Activated CD4-positive, alpha-beta T cell treated with anti-CD3 and anti-CD28 coated beads, Interleukin-2, amount 10 ng/mL, durations not matched to agents 24 days and 14 days (primary cell): ENCODE measurements around the gene C22orf15. TPM values are rescaled to one million over a fixed set of nuclear protein-coding genes. Genes with fewer than 3 reads are reported as not detected.

Experiments
- DNase-seq: peaks from one replicate; pipeline ENCODE4 v3.0.0; 2022
- H3K27ac Mint-ChIP-seq: one replicate; pipeline ENCODE4 v1.8.0; 2022; ENCODE audit warnings: mild to moderate bottlenecking, mixed read lengths
- H3K27me3 Mint-ChIP-seq: one replicate; pipeline ENCODE4 v1.8.0; 2022; ENCODE audit warnings: mixed read lengths
- H3K36me3 Mint-ChIP-seq: one replicate; pipeline ENCODE4 v1.8.0; 2022; ENCODE audit warnings: low read depth, mild to moderate bottlenecking, mixed read lengths
- H3K4me1 Mint-ChIP-seq: one replicate; pipeline ENCODE4 v1.8.0; 2021; ENCODE audit warnings: mixed read lengths
- H3K4me3 Mint-ChIP-seq: one replicate; pipeline ENCODE4 v1.8.0; 2022; ENCODE audit warnings: mild to moderate bottlenecking, moderate library complexity, mixed read lengths
- H3K9me3 Mint-ChIP-seq: one replicate; pipeline ENCODE4 v1.8.0; 2021; ENCODE audit warnings: mixed read lengths
- intact Hi-C: fragments of 100-400 bp; cut with micrococcal nuclease; formaldehyde crosslinking; loops from one replicate; pipeline ENCODE4 v1.15.1; 2023
- total RNA-seq: library from RNA; stranded (reverse); gene quantifications from 2 replicates; pipeline ENCODE4 v1.2.3, GENCODE V29; 2022

The C22orf15 gene
- total RNA-seq, 1 donor from 2014 or later = 0.16 TPM

- DNase-seq = no peak
- Mint-ChIP-seq H3K27ac (no peak overlapping the region), H3K4me3 (no peak overlapping the region), H3K4me1 (peaks cover 17% of the 10 kb centered on the region), H3K36me3 (peaks cover 41% of the 10 kb centered on the region), H3K27me3 (no peaks in the 10 kb centered on the region), H3K9me3 (no peaks in the 10 kb centered on the region)
- intact Hi-C loops = no loop called here
Observed at GRCh38 chr22:23793326-23793725, 30.5 kb downstream of the C22orf15 start.

- H3K27me3 Mint-ChIP-seq = no peaks in the 10 kb centered on the region
- intact Hi-C loops = no loop called here
- H3K4me3 Mint-ChIP-seq = no peak overlapping the region
- H3K4me1 Mint-ChIP-seq = peaks cover 9% of the 10 kb centered on the region
- DNase-seq = no peak
- peaks cover 52% of the 10 kb centered on the region for H3K36me3 Mint-ChIP-seq
- no peaks in the 10 kb centered on the region for H3K9me3 Mint-ChIP-seq
- H3K27ac Mint-ChIP-seq = no peak overlapping the region
Observed at GRCh38 chr22:23796461-23796860, 33.7 kb downstream of the C22orf15 start.

GRCh38 chr22:23800297-23801237 is 37.8 kb downstream of the C22orf15 start:
- intact Hi-C loops = no loop called here
- Mint-ChIP-seq H3K4me1 (no peaks in the 10 kb centered on the region), H3K4me3 (no peak overlapping the region), H3K27ac (peak overlapping the region; percentile 35), H3K9me3 (no peaks in the 10 kb centered on the region), H3K27me3 (no peaks in the 10 kb centered on the region), H3K36me3 (peaks cover 62% of the 10 kb centered on the region)
- no peak for DNase-seq

- intact Hi-C loops = no loop called here
- DNase-seq = no peak
- H3K27ac Mint-ChIP-seq = peak overlapping the region; percentile 35
- no peaks in the 10 kb centered on the region for H3K9me3 Mint-ChIP-seq
- no peak overlapping the region for H3K4me3 Mint-ChIP-seq
- no peaks in the 10 kb centered on the region for H3K4me1 Mint-ChIP-seq
- H3K27me3 Mint-ChIP-seq = no peaks in the 10 kb centered on the region
- peaks cover 64% of the 10 kb centered on the region for H3K36me3 Mint-ChIP-seq
Observed at GRCh38 chr22:23801238-23801821, 38.5 kb downstream of the C22orf15 start.

- H3K36me3 Mint-ChIP-seq = peaks cover 62% of the 10 kb centered on the region
- DNase-seq = no peak
- no peaks in the 10 kb centered on the region for H3K27me3 Mint-ChIP-seq
- H3K27ac Mint-ChIP-seq = no peak overlapping the region
- intact Hi-C loops = no loop called here
- no peak overlapping the region for H3K4me3 Mint-ChIP-seq
- H3K9me3 Mint-ChIP-seq = no peaks in the 10 kb centered on the region
- H3K4me1 Mint-ChIP-seq = no peaks in the 10 kb centered on the region
Observed at GRCh38 chr22:23801886-23802377, 39.1 kb downstream of the C22orf15 start.

- intact Hi-C loops = no loop called here
- no peak overlapping the region for H3K4me3 Mint-ChIP-seq
- H3K9me3 Mint-ChIP-seq = no peaks in the 10 kb centered on the region
- no peaks in the 10 kb centered on the region for H3K4me1 Mint-ChIP-seq
- H3K27me3 Mint-ChIP-seq = no peaks in the 10 kb centered on the region
- H3K36me3 Mint-ChIP-seq = peaks cover 61% of the 10 kb centered on the region
- no peak overlapping the region for H3K27ac Mint-ChIP-seq
- DNase-seq = no peak
Observed at GRCh38 chr22:23803001-23803819, 40.4 kb downstream of the C22orf15 start.

GRCh38 chr22:23804781-23805291 is 42.0 kb downstream of the C22orf15 start:
- intact Hi-C loops = no loop called here
- no peak for DNase-seq
- no peaks in the 10 kb centered on the region for H3K27me3 Mint-ChIP-seq
- H3K4me3 Mint-ChIP-seq = no peak overlapping the region
- H3K27ac Mint-ChIP-seq = no peak overlapping the region
- H3K9me3 Mint-ChIP-seq = no peaks in the 10 kb centered on the region
- H3K36me3 Mint-ChIP-seq = peaks cover 54% of the 10 kb centered on the region
- no peaks in the 10 kb centered on the region for H3K4me1 Mint-ChIP-seq

GRCh38 chr22:23806837-23807236 is 44.0 kb downstream of the C22orf15 start:
- intact Hi-C loops = no loop called here
- Mint-ChIP-seq H3K4me3 (no peak overlapping the region), H3K27me3 (no peaks in the 10 kb centered on the region), H3K4me1 (no peaks in the 10 kb centered on the region), H3K9me3 (no peaks in the 10 kb centered on the region), H3K27ac (no peak overlapping the region), H3K36me3 (peaks cover 50% of the 10 kb centered on the region)
- no peak for DNase-seq

GRCh38 chr22:23812378-23812777 is 49.6 kb downstream of the C22orf15 start:
- DNase-seq = no peak
- peaks cover 2% of the 10 kb centered on the region for H3K4me1 Mint-ChIP-seq
- H3K27ac Mint-ChIP-seq = no peak overlapping the region
- no peak overlapping the region for H3K4me3 Mint-ChIP-seq
- H3K27me3 Mint-ChIP-seq = no peaks in the 10 kb centered on the region
- H3K9me3 Mint-ChIP-seq = no peaks in the 10 kb centered on the region
- intact Hi-C loops = no loop called here
- H3K36me3 Mint-ChIP-seq = peaks cover 40% of the 10 kb centered on the region

Other genes with a start within 250 kb of the C22orf15 start
- not detected in 2 replicates for gene IGLL1, start 182.7 kb upstream of the C22orf15 start, total RNA-seq
- 0.24 and 0.61 TPM in 2 replicates for gene DRICH1, start 130.7 kb upstream of the C22orf15 start, total RNA-seq
- gene RGL4, start 72.0 kb upstream of the C22orf15 start, total RNA-seq = 6.9 TPM in 2 replicates
- 2.5 and 2.6 TPM in 2 replicates for gene ZNF70, start 11.9 kb upstream of the C22orf15 start, total RNA-seq
- not detected in 2 replicates for gene VPREB3, start 8.6 kb upstream of the C22orf15 start, total RNA-seq
- 122 and 126 TPM in 2 replicates for gene CHCHD10, start 5.0 kb downstream of the C22orf15 start, total RNA-seq
- gene MMP11, start 9.9 kb downstream of the C22orf15 start, total RNA-seq = 0.50 and 0.70 TPM in 2 replicates
- 89.9 and 92.2 TPM in 2 replicates for gene SMARCB1, start 24.0 kb downstream of the C22orf15 start, total RNA-seq
- gene DERL3, start 76.0 kb downstream of the C22orf15 start, total RNA-seq = 13.4 and 14.8 TPM in 2 replicates
- 8.0 and 9.3 TPM in 2 replicates for gene SLC2A11, start 94.9 kb downstream of the C22orf15 start, total RNA-seq
- gene MIF, start 131.4 kb downstream of the C22orf15 start, total RNA-seq = 1,352 and 1,382 TPM in 2 replicates
- gene GSTT2B, start 198.2 kb downstream of the C22orf15 start, total RNA-seq = 0.36 TPM in 1 of 2 replicates, not detected in the other
- gene DDTL, start 203.9 kb downstream of the C22orf15 start, total RNA-seq = 5.0 TPM in 2 replicates
- 106 and 108 TPM in 2 replicates for gene DDT, start 211.5 kb downstream of the C22orf15 start, total RNA-seq
- gene GSTT2, start 217.1 kb downstream of the C22orf15 start, total RNA-seq = 0.42 TPM in 1 of 2 replicates, not detected in the other
- not detected in 2 replicates for gene GSTT4, start 242.5 kb downstream of the C22orf15 start, total RNA-seq
- gene CABIN1, start 248.3 kb downstream of the C22orf15 start, total RNA-seq = 100 and 103 TPM in 2 replicates